Measurements from ENCODE around the gene SYNJ2. TPM values are rescaled to one million over a fixed set of nuclear protein-coding genes. Genes with fewer than 3 reads are reported as not detected.

The SYNJ2 gene
- total RNA-seq, 1 experiment from 2014 or later = 24.5 TPM

- Mint-ChIP-seq H3K27ac (no peak overlapping the region), H3K27me3 (ENCODE audit: low read depth) (no peaks in the 10 kb centered on the region), H3K36me3 (ENCODE audit: insufficient read depth in 1 of 3, low read depth in 3 of 3) (no peaks in the 10 kb centered on the region; a peak in 4 of 7 replicates), H3K4me1 (no peaks in the 10 kb centered on the region), H3K4me3 (no peak overlapping the region), H3K9me3 (no peaks in the 10 kb centered on the region; a peak in 1 of 5 replicates)
- H3K14ac ChIP-seq (ENCODE audit: insufficient read depth, low read length) = no peak overlapping the region
- no peaks in the 10 kb centered on the region for H3K9me3 ChIP-seq (ENCODE audit: control insufficient read depth, low read depth, low read length)
- H3K79me2 ChIP-seq (ENCODE audit: insufficient read depth, low read length) = no peaks in the 10 kb centered on the region
- H2BK120ac ChIP-seq (ENCODE audit: low read depth, low read length, poor library complexity, severe bottlenecking) = no peak overlapping the region
- no peak overlapping the region for H3K4ac ChIP-seq (ENCODE audit: low read depth, low read length)
- DNase-seq = no peak
- H3K56ac ChIP-seq (ENCODE audit: insufficient read length, low read depth, low read length) = no peak overlapping the region
- H3K23ac ChIP-seq (ENCODE audit: insufficient read length, low read depth, low read length) = no peak overlapping the region
- no peak overlapping the region for H2AFZ ChIP-seq (ENCODE audit: low read length)
- H4K8ac ChIP-seq (replicated peaks; ENCODE audit: insufficient read length, low read depth, low read length) = no peak overlapping the region
- no peak overlapping the region for H3K18ac ChIP-seq (ENCODE audit: insufficient read length, low read depth, low read length)
- no peak overlapping the region for H4K91ac ChIP-seq (ENCODE audit: insufficient read length, low read depth, low read length)
- no peaks in the 10 kb centered on the region for H4K20me1 ChIP-seq (ENCODE audit: control insufficient read depth, insufficient read depth, insufficient read length)
- H3K23me2 ChIP-seq (ENCODE audit: insufficient read length, low read depth, low read length, poor library complexity, severe bottlenecking) = no peaks in the 10 kb centered on the region
- WGBS (ENCODE audit: extremely low coverage, insufficient read length, low lambda C conversion rate) = no CpG with 5 or more reads among the region's 4 CpGs
- no peak overlapping the region for H3K4me2 ChIP-seq (ENCODE audit: insufficient read depth, insufficient read length, low read length)
- H3T11ph ChIP-seq (ENCODE audit: low read length) = no peak overlapping the region
- H2BK20ac ChIP-seq (ENCODE audit: low read depth, low read length, poor library complexity, severe bottlenecking) = no peak overlapping the region
- no peaks in the 10 kb centered on the region for H3K4me1 ChIP-seq (ENCODE audit: insufficient read depth, low read length)
- TF ChIP-seq CTCF (conservative IDR thresholded peaks at IDR 0.05) = no peak
- no peak overlapping the region for H3K27ac ChIP-seq (ENCODE audit: insufficient read length, low read depth, low read length)
- H3K9ac ChIP-seq (ENCODE audit: extremely low read depth, insufficient read length, low read length) = no peak overlapping the region
- H4K5ac ChIP-seq (ENCODE audit: insufficient read length, low read depth, low read length) = no peak overlapping the region
- no peak overlapping the region for H2BK5ac ChIP-seq (ENCODE audit: insufficient read length, low read length)
- H2AK5ac ChIP-seq (ENCODE audit: insufficient read length, low read length) = no peak overlapping the region
- H2BK15ac ChIP-seq (ENCODE audit: low read depth, low read length) = no peak overlapping the region
- no peak overlapping the region for H2BK12ac ChIP-seq (ENCODE audit: insufficient read length, low read depth, low read length)
- no peaks in the 10 kb centered on the region for H3K79me1 ChIP-seq (ENCODE audit: insufficient read depth, low read depth, low read length, poor library complexity, severe bottlenecking)
- no peaks in the 10 kb centered on the region for H3K27me3 ChIP-seq (ENCODE audit: insufficient read depth, low read length)
These were observed 121.6 kb downstream of the SYNJ2 start for GRCh38 chr6:158103228-158103627.
